GM23248 (cell line): ENCODE data around the gene TPBGL.

Experiments
- EZH2 ChIP-seq: fragments of 200-600 bp; sonication (generic); IDR thresholded peaks from 2 replicates; pipeline ENCODE4 v1.6.1; 2018; ENCODE audit warnings: antibody characterized with exemption, mild to moderate bottlenecking; ENCODE audit not compliant: insufficient read depth, poor library complexity, severe bottlenecking
- EZH2phosphoT487 ChIP-seq: fragments of 200-600 bp; sonication (generic); IDR thresholded peaks from 2 replicates; pipeline ENCODE4 v1.6.1; 2018; ENCODE audit warnings: antibody characterized with exemption, moderate library complexity, mild to moderate bottlenecking, low read depth; ENCODE audit not compliant: insufficient read depth

DNA sequence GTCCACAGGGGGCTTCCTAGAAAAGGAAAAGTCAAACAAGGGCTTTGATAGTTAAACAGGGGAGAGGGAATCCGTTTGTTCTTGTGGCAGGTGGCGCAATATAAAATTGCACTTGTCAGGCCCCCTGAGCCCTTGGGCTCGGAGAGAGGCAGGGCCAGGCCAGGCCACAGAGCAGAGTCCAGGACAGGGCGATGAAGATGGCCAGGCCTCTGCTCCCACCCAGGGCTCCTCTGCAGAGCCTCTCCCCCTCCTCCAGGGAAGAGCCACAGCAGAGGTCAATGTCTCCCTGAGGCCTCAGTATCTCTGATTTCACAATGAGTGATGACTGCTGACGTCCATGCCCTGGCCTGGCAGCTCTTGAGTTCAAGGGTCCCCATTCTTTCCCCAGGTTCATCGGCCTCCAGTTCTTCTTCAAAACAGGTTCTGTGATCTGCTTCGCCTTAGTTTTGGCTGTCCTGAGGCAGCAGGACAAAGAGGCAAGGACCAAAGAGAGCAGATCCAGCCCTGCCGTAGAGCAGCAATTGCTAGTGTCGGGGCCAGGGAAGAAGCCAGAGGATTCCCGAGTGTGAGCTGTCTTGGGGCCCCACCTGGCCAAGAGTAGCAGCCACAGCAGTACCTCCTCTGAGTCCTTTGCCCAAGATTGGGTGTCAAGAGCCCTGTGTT lies 36.4 kb upstream of the TPBGL start:
- TF ChIP-seq EZH2phosphoT487 = no peak
- no peak for TF ChIP-seq EZH2
